ENCODE measurements around the gene MORC1. TPM values are rescaled to one million over a fixed set of nuclear protein-coding genes. Genes with fewer than 3 reads are reported as not detected.

The MORC1 gene
- total RNA-seq, 4 donors from 2014 or later, result not detected

- no peak for TF ChIP-seq POLR2A (IDR thresholded peaks at IDR 0.05)
- TF ChIP-seq CTCF (IDR thresholded peaks at IDR 0.05 in 4 of 5, conservative IDR thresholded peaks at IDR 0.05 in 1 of 5), result no peak
- in situ Hi-C loops (cut with MboI; ENCODE audit: low sequenced_read_pairs in 4 of 4) (no loop called here), intact Hi-C loops (cut with DNase I; ENCODE audit: low total_unique reads) (no loop called here)
- H3K36me3 ChIP-seq, result no peaks in the 10 kb centered on the region
- H3K4me3 ChIP-seq, result no peak overlapping the region
- H3K27ac ChIP-seq, result no peak overlapping the region
- no peak for DNase-seq
- no peaks in the 10 kb centered on the region for H3K9me3 ChIP-seq
- H3K27me3 ChIP-seq, result no peaks in the 10 kb centered on the region
- no peak for ATAC-seq
- H3K4me1 ChIP-seq, result no peaks in the 10 kb centered on the region
These were observed 60.3 kb downstream of the MORC1 start for GRCh38 chr3:109057616-109058015.

GRCh38 chr3:109057056-109057455, 60.9 kb downstream of the MORC1 start:
- TF ChIP-seq POLR2A (IDR thresholded peaks at IDR 0.05), result no peak
- no peak for TF ChIP-seq CTCF (IDR thresholded peaks at IDR 0.05 in 4 of 5, conservative IDR thresholded peaks at IDR 0.05 in 1 of 5)
- Histone ChIP-seq H3K36me3 (no peaks in the 10 kb centered on the region), H3K4me1 (no peaks in the 10 kb centered on the region), H3K27me3 (no peaks in the 10 kb centered on the region), H3K27ac (no peak overlapping the region), H3K9me3 (no peaks in the 10 kb centered on the region), H3K4me3 (no peak overlapping the region)
- intact Hi-C loops (cut with DNase I; ENCODE audit: low total_unique reads), result no loop called here
- DNase-seq (no peak), ATAC-seq (no peak)
- in situ Hi-C loops (cut with MboI; ENCODE audit: low sequenced_read_pairs in 4 of 4), result no loop called here

- Histone ChIP-seq H3K4me1 (no peaks in the 10 kb centered on the region), H3K4me3 (no peak overlapping the region), H3K27ac (no peak overlapping the region), H3K9me3 (no peaks in the 10 kb centered on the region), H3K27me3 (no peaks in the 10 kb centered on the region), H3K36me3 (no peaks in the 10 kb centered on the region)
- in situ Hi-C loops (cut with MboI; ENCODE audit: low sequenced_read_pairs in 4 of 4) (no loop called here), intact Hi-C loops (cut with DNase I; ENCODE audit: low total_unique reads) (no loop called here)
- ATAC-seq, result no peak
- TF ChIP-seq CTCF (IDR thresholded peaks at IDR 0.05 in 4 of 5, conservative IDR thresholded peaks at IDR 0.05 in 1 of 5) (no peak), POLR2A (IDR thresholded peaks at IDR 0.05) (no peak)
- no peak for DNase-seq
These were observed 67.3 kb downstream of the MORC1 start for GRCh38 chr3:109050591-109051167.

GRCh38 chr3:109047366-109047765, 70.6 kb downstream of the MORC1 start:
- no peak for ATAC-seq
- DNase-seq, result no peak
- H3K27ac ChIP-seq, result no peak overlapping the region
- in situ Hi-C loops (cut with MboI; ENCODE audit: low sequenced_read_pairs in 4 of 4), result no loop called here
- intact Hi-C loops (cut with DNase I; ENCODE audit: low total_unique reads), result no loop called here
- H3K27me3 ChIP-seq, result no peaks in the 10 kb centered on the region
- TF ChIP-seq CTCF (IDR thresholded peaks at IDR 0.05 in 4 of 5, conservative IDR thresholded peaks at IDR 0.05 in 1 of 5) (no peak), POLR2A (IDR thresholded peaks at IDR 0.05) (no peak)
- no peaks in the 10 kb centered on the region for H3K4me1 ChIP-seq
- no peak overlapping the region for H3K4me3 ChIP-seq
- no peaks in the 10 kb centered on the region for H3K9me3 ChIP-seq
- no peaks in the 10 kb centered on the region for H3K36me3 ChIP-seq

Measured in gastrocnemius medialis (tissue), 4 donors.